ENCODE data around the gene OR2G6. TPM values are rescaled to one million over a fixed set of nuclear protein-coding genes. Genes with fewer than 3 reads are reported as not detected.
"Not testable (repeated sequence)": the region's sequence is repeated elsewhere in the genome, so short reads cannot be mapped to it uniquely, and the experiment has no call there.

The OR2G6 gene
- total and polyA plus RNA-seq, 10 of the 15 experiments (the other 5 are each of a cell fraction or from before 2014, with no cell fraction given): 0.21 to 2.2 (median 0.71) TPM

GRCh38 chr1:248570811-248571210 lies 62.9 kb downstream of the OR2G6 start:
- BruUV-seq (replicated peaks); H3K79me2 ChIP-seq (ENCODE audit: control insufficient read depth, insufficient read depth, low read length); H3K9me3 ChIP-seq (replicated peaks; ENCODE audit: control insufficient read depth, insufficient read depth, low read length); in situ Hi-C loops (cut with MboI); intact Hi-C loops (cut with micrococcal nuclease; ENCODE audit: unreplicated experiment); ATAC-seq; H3K27me3 ChIP-seq (replicated peaks in 1 of 2; ENCODE audit: control insufficient read depth in 2 of 2, insufficient read depth in 2 of 2, low read length in 1 of 2); H3K9ac ChIP-seq (ENCODE audit: control insufficient read depth, insufficient read depth, low read length); SMC1A ChIA-PET (ENCODE audit: uncharacterized antibody, unreplicated experiment); H3K27ac ChIP-seq (ENCODE audit: control insufficient read depth, insufficient read depth); RAD21 ChIA-PET (ENCODE audit: unreplicated experiment); DNase-seq (ENCODE audit: low read depth, low spot score); FAIRE-seq; H3K4me2 ChIP-seq (ENCODE audit: control insufficient read depth, insufficient read depth); H3K36me3 ChIP-seq (ENCODE audit: control insufficient read depth in 2 of 2, insufficient read depth in 2 of 2, low read length in 1 of 2); H2AFZ ChIP-seq (ENCODE audit: control insufficient read depth, low read depth, low read length); H3K4me3 ChIP-seq; H4K20me1 ChIP-seq (ENCODE audit: control insufficient read depth, insufficient read depth); CTCF ChIA-PET; H3K4me1 ChIP-seq (ENCODE audit: control insufficient read depth, insufficient read depth, low read length); POLR2A ChIA-PET: not testable (repeated sequence)
- WGBS (ENCODE audit: insufficient coverage, insufficient replicate concordance, low lambda C conversion rate, missing lambda C conversion rate): no CpG with 5 or more reads among the region's 3 CpGs

DNA sequence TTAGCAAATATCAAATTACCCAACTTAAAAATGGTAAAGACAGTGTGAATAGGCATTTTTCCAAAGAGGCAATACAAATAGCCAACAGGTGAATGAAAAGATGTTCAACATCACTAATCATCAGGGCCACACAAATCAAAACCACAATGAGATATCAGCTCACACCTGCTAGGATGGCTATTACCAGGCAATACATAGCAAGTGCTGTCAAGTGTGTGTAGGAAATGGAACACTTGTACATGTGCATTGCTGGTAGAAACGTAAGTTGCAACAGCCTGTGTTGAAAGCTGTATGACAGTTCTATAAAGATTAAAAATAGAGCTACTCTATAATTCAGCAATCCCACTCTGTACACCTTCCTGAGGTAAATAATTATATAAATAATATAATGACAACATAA lies 64.2 kb downstream of the OR2G6 start:
- H3K27ac ChIP-seq (ENCODE audit: control insufficient read depth, insufficient read depth); H3K4me2 ChIP-seq (ENCODE audit: control insufficient read depth, insufficient read depth); DNase-seq (ENCODE audit: low read depth, low spot score); H3K9ac ChIP-seq (ENCODE audit: control insufficient read depth, insufficient read depth, low read length); SMC1A ChIA-PET (ENCODE audit: uncharacterized antibody, unreplicated experiment); H3K27me3 ChIP-seq (replicated peaks in 1 of 2; ENCODE audit: control insufficient read depth in 2 of 2, insufficient read depth in 2 of 2, low read length in 1 of 2); FAIRE-seq; H3K79me2 ChIP-seq (ENCODE audit: control insufficient read depth, insufficient read depth, low read length); H3K36me3 ChIP-seq (ENCODE audit: control insufficient read depth in 2 of 2, insufficient read depth in 2 of 2, low read length in 1 of 2); H2AFZ ChIP-seq (ENCODE audit: control insufficient read depth, low read depth, low read length); H4K20me1 ChIP-seq (ENCODE audit: control insufficient read depth, insufficient read depth); H3K9me3 ChIP-seq (replicated peaks; ENCODE audit: control insufficient read depth, insufficient read depth, low read length); RAD21 ChIA-PET (ENCODE audit: unreplicated experiment); in situ Hi-C loops (cut with MboI); intact Hi-C loops (cut with micrococcal nuclease; ENCODE audit: unreplicated experiment); H3K4me3 ChIP-seq; POLR2A ChIA-PET; H3K4me1 ChIP-seq (ENCODE audit: control insufficient read depth, insufficient read depth, low read length); BruUV-seq (replicated peaks); CTCF ChIA-PET: not testable (repeated sequence)
- WGBS (ENCODE audit: insufficient coverage, insufficient replicate concordance, low lambda C conversion rate, missing lambda C conversion rate): no CpG with 5 or more reads among the region's 1 CpG
- ATAC-seq: peak; percentile 85

GRCh38 chr1:248573856-248574255 lies 66.0 kb downstream of the OR2G6 start:
- H3K9ac ChIP-seq (ENCODE audit: control insufficient read depth, insufficient read depth, low read length); H3K36me3 ChIP-seq (ENCODE audit: control insufficient read depth in 2 of 2, insufficient read depth in 2 of 2, low read length in 1 of 2); H2AFZ ChIP-seq (ENCODE audit: control insufficient read depth, low read depth, low read length); H3K27ac ChIP-seq (ENCODE audit: control insufficient read depth, insufficient read depth); H3K9me3 ChIP-seq (replicated peaks; ENCODE audit: control insufficient read depth, insufficient read depth, low read length); SMC1A ChIA-PET (ENCODE audit: uncharacterized antibody, unreplicated experiment); in situ Hi-C loops (cut with MboI); H3K4me3 ChIP-seq; H3K79me2 ChIP-seq (ENCODE audit: control insufficient read depth, insufficient read depth, low read length); intact Hi-C loops (cut with micrococcal nuclease; ENCODE audit: unreplicated experiment); BruUV-seq (replicated peaks); FAIRE-seq; RAD21 ChIA-PET (ENCODE audit: unreplicated experiment); H4K20me1 ChIP-seq (ENCODE audit: control insufficient read depth, insufficient read depth); H3K4me1 ChIP-seq (ENCODE audit: control insufficient read depth, insufficient read depth, low read length); DNase-seq (ENCODE audit: low read depth, low spot score); H3K4me2 ChIP-seq (ENCODE audit: control insufficient read depth, insufficient read depth); CTCF ChIA-PET; H3K27me3 ChIP-seq (replicated peaks in 1 of 2; ENCODE audit: control insufficient read depth in 2 of 2, insufficient read depth in 2 of 2, low read length in 1 of 2); ATAC-seq; POLR2A ChIA-PET: not testable (repeated sequence)
- WGBS (ENCODE audit: insufficient coverage, insufficient replicate concordance, low lambda C conversion rate, missing lambda C conversion rate): no CpG with 5 or more reads among the region's 8 CpGs

DNA sequence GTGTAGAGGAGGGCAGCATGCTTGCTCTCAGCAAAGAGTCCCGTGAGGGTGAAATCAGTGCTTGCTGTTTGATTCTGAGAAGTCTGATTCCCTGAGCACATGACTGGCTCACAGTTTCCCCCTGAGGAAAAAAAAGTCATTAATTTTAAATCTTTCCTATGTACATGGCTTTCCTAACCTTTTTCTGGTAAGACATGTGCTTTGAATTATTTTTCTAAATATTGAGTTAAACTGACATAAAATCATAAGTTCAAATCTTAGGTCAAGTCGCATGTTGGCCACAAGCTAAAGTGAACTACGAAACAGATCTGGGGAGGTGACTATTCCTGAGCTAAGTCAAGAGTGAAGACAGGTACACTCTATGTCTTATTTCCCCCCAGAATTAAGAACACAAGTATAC lies 66.8 kb downstream of the OR2G6 start, which contains the start of gene OR2T34:
Gene OR2T34 (minus strand): TSS at position 101 of the 400 bp plus-strand sequence. CDS start 0 bp downstream, at position 101.
- H3K9ac ChIP-seq (ENCODE audit: control insufficient read depth, insufficient read depth, low read length); SMC1A ChIA-PET (ENCODE audit: uncharacterized antibody, unreplicated experiment); H2AFZ ChIP-seq (ENCODE audit: control insufficient read depth, low read depth, low read length); H3K4me3 ChIP-seq; H3K27ac ChIP-seq (ENCODE audit: control insufficient read depth, insufficient read depth); H3K27me3 ChIP-seq (replicated peaks in 1 of 2; ENCODE audit: control insufficient read depth in 2 of 2, insufficient read depth in 2 of 2, low read length in 1 of 2); ATAC-seq; FAIRE-seq; H3K4me1 ChIP-seq (ENCODE audit: control insufficient read depth, insufficient read depth, low read length); CTCF ChIA-PET; intact Hi-C loops (cut with micrococcal nuclease; ENCODE audit: unreplicated experiment); in situ Hi-C loops (cut with MboI); POLR2A ChIA-PET; H3K9me3 ChIP-seq (replicated peaks; ENCODE audit: control insufficient read depth, insufficient read depth, low read length); DNase-seq (ENCODE audit: low read depth, low spot score); H4K20me1 ChIP-seq (ENCODE audit: control insufficient read depth, insufficient read depth); H3K36me3 ChIP-seq (ENCODE audit: control insufficient read depth in 2 of 2, insufficient read depth in 2 of 2, low read length in 1 of 2); RAD21 ChIA-PET (ENCODE audit: unreplicated experiment); H3K79me2 ChIP-seq (ENCODE audit: control insufficient read depth, insufficient read depth, low read length); H3K4me2 ChIP-seq (ENCODE audit: control insufficient read depth, insufficient read depth): not testable (repeated sequence)
- 29% methylated on average over 1 of the region's 3 CpGs for WGBS (ENCODE audit: insufficient coverage, insufficient replicate concordance, low lambda C conversion rate, missing lambda C conversion rate)
- BruUV-seq (replicated peaks): TSS peak; percentile 80
